GM19043 (cell line): ENCODE measurements around the gene CACNB1.

ENCODE experiments used
- ATAC-seq: cut with Tn5 transposase; IDR thresholded peaks from one replicate; pipeline ENCODE4 v1.9.1; 2021; ENCODE audit warnings: low read depth; ENCODE audit not compliant: unreplicated experiment

Gene CACNB1

DNA sequence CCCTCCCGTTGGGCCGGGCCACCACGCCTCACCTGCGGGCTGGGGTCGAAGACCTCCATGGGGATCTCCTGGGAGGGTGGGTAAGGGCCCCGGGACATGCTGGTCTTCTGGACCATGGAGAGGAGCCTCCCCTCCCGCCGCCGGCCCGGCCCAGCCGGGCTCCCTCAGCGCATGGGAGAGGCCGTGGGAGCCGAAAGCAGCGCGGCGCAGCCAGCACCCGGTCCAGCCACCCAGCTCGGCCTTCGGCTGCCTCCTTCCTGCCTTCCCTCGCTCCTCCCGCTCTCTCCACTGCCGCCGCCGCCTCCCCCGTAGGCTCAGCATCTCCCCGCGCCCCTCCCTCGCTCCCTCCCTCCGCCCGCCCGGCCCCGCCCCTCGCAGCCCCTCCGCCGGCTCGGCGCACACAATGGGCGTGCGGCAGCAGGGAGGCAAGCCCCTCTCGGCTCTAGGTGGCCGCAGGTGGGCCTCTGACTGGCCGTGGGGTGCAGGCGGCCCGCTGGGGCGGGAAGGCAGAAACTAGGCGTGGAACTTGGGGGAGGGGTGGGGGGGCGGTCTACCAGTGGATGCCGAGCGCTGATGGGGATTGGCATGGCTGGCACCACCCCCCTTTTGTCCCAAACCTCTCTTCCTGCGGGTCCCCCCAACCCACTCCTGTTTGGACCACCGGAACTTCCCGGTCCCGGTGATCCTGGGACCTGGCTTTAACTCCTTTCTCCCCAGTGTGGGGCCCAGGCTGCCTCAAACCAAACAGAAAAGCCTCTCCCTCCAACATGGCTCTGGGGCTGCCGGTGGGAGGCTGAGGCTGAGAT is at the start of gene CACNB1:
TSS of gene CACNB1 (minus strand) at position 290 of the 806 bp plus-strand sequence. CDS start at position 116, 174 bp downstream.
- no peak for ATAC-seq

- no peak for ATAC-seq
These were observed 48.8 kb upstream of the CACNB1 start for GRCh38 chr17:39246274-39246673.

DNA sequence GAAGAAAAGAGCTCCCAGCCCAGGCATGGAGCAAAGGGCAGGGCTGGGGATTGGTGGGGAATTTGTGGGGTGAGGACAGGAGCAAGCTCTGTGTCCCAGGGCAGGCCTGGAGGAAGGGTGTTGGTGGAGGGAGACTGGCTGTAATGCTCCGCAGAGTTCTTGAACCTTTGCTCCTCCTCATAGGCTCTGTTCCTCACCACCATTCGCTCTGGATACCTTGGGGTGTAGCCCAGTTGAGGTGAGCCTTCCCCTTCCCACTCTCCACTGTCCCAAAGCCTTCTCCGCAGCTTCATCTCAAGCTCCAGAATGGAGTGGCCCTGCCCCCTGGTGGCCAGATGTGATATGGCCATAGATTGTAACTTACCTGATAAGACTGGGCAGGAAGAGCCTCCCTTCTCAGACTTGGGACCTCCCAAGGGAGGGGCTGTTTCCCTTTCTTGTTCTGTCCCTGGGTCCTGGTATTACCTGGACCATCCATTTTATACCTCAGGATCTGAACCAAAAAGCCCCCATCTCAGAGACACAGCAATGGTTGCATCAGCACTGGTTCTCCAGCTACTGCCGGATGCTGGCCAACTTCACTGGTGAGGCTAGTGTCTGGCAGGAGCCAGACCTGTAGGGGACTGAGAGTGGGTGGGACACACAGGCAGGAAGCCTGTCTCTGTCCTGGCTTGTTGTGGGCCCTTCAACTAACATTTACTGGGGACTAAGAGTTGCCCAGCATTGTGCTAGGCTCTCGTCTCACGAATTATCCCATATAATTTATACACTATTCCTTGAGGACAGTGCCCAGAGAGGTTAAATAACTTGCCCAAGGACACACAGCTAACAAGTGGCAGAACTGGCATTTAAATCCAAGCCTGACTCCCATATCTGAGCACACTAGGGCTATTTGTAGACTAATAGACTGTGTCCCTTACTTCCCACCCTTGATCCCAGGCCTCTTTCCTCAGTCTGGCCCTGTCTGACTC is 47.4 kb upstream of the CACNB1 start:
- no peak for ATAC-seq

DNA sequence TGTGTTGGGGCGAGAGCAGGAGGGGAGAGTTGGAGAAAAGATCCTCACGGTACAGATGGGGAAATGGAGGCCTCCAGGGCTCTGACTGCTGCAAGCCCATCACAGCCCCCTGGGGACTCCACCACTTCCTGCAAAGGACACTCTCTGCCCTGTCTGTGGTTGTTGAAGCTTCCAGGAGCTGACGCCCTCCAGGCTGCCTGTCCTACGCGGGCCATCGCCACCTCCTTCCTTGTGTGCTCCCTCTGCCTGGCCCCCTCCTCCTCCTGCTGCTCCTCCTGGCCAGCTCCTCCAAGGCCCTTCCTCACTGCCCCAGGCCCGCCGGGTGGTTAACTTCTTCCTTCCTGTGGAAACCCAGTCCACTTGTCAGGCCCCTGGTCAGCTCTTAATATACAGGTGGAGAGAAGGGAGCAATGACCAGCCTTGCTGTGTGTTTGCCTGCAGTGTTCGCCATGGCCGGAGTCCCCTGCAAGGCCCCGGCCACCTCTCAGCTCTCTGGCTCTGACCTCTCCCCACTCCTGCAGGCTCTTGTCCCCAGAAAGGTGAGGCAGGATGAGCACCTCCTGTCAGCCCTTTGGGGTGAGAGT is 46.6 kb upstream of the CACNB1 start:
- no peak for ATAC-seq

DNA sequence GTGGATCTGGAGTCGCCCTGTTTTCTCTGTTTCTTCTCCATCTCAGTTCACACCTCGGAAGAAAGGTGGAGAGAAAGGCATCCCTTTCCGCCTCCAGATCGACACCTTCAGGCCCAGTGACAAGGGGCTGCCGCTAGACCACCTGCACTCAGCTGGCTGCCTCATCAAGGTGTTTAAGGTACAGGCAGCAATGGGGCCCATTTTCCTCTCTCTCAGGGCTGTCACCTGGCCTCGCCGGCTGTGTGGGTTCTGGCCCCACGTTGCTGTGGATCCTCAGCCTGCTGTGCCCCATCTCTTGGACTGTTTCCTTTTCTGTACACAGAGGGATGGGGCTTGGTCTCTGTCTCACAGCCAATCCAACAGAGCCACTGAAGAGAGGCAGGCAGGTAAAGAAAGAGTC is 45.7 kb upstream of the CACNB1 start:
- ATAC-seq, result no peak

DNA sequence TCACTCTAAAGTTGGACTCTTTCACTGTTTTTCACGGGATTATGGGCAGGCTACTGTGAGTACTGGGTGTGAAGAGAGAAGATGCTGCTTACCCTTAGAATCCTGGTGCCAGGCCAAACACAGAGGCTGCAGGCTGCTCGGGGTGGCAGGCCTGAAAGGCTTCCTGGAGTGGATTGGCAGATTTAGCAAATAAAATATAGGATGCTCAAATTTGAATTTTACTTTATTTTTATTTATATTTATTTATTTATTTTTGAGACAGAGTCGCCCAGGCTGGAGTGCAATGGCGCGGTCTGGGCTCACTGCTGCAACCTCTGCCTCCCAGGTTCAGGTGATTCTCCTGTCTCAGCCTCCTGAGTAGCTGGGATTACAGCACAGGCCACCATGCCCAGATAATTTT is 43.2 kb upstream of the CACNB1 start:
- ATAC-seq, result no peak

GRCh38 chr17:39239640-39240314 is 42.3 kb upstream of the CACNB1 start:
- ATAC-seq, result no peak

DNA sequence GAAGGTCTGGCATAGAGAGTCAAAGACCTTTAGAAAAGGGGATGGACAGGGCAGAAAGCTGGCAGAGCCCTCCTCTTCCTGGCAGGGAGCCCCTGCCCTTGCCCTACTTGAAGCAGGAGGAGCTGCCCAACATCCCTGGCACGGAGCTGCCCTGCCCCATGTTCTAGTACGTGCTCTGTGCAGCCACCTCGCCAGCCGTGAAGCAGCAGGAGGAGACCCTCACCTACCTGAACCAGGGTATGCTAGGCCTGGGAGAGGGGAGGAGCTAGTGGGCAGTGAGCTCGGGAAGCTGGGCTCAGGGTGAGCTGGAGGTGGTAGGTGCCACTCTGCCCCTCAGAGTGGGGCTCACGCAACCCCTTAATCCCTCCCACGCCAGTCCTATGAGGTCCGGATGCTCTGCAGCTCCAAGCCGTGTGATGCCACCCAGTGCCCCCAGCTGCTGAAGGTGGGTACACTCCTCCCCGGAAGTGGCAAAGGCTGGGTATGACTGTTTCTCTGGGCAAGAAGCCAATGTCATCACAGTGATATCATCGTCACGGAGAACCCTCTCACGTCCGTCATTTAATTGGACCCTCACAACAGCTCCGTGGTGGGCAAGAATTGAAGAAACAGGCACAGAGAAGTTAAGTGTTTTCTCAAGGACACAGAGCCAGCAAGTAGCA is 41.0 kb upstream of the CACNB1 start:
- ATAC-seq, result no peak

- no peak for ATAC-seq
These were observed 40.1 kb upstream of the CACNB1 start for GRCh38 chr17:39237586-39237985.

DNA sequence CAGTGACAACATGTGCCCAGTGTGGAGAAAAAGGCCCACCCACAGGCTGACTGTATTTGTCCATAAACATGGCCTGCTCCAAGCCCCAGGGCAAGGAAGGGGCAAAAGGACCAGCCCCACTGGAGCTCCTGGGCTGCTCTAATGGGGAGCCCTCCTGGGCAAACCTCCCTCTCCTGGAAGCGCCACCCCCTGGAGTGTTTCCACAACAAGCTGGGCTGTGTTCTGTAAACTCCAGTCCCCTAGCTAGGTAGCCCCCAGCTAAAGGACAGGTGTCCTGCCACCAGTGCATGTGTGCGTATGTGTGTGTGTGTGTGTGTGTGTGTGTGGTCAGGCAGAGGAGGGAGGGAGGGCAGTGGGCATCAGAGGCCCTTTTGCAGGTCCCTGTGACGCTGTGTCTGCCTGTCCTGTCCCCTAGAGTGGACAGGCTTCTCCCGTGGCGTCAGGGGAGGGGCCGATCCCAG is 39.5 kb upstream of the CACNB1 start:
- ATAC-seq, result no peak

DNA sequence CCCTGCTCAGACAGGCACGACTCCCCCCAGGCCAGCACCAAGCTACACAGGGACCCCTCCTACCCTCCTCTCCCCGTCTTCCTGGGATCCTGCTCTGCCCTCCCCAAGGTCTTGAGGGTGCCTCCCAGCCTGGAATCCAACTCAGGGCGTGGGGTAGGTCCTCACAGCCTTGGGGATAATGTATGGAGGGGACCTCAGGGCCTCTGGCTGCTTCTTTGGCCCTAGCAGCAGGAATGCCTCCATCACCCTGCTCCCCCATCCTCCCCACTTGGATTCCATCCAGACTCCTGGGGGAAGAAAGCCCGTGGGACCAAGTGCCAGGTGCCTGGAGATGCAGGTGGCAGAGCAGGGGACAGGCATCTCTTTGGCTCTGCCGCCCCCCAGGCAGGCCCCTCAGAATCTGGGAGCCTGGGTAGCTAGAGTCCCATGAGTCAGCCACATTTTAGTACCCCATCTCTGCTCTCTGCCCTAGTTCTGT is 39.0 kb upstream of the CACNB1 start:
- ATAC-seq, result no peak

DNA sequence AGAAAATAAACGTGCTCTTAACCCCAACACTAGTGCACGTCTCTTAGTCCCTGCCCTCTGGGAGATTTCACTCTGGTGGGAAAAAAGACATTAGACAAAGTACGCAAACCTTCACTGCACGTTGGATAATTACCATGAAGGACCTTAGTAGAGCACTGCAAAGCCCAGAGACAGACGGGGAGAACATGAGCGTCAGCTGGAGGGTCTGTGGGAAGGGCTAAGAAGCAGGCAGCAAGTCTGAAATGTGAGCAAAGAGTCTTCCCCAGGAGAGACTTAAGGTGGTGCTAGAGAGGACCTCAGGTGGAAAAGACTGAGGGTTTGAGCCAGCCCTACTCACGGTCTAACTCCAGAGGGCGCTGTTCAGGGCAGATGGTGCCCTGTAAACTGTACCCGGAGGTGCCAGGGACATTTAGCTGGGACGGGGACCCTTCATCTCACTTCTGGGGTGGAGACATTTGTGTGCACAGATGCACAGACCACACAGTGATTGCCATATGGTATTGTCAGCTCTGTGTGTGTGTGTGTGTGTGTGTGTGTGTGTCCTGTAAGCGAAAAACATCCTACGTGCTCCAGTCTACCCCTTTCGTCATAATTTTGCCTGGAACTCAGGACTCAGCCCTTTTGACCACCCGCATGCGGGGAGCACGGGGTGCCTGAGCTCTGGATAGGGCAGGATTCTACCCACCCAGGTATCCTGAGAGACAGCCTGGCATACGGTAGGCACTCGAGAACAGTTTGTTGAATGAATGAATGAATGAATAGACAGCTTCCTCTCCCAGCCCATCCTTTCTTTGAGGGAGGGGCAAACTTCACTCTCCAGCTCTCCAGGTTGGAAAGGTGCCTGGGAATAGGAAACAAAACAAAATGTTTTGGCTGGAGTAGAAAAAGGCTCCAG is 38.3 kb upstream of the CACNB1 start:
- ATAC-seq, result no peak

DNA sequence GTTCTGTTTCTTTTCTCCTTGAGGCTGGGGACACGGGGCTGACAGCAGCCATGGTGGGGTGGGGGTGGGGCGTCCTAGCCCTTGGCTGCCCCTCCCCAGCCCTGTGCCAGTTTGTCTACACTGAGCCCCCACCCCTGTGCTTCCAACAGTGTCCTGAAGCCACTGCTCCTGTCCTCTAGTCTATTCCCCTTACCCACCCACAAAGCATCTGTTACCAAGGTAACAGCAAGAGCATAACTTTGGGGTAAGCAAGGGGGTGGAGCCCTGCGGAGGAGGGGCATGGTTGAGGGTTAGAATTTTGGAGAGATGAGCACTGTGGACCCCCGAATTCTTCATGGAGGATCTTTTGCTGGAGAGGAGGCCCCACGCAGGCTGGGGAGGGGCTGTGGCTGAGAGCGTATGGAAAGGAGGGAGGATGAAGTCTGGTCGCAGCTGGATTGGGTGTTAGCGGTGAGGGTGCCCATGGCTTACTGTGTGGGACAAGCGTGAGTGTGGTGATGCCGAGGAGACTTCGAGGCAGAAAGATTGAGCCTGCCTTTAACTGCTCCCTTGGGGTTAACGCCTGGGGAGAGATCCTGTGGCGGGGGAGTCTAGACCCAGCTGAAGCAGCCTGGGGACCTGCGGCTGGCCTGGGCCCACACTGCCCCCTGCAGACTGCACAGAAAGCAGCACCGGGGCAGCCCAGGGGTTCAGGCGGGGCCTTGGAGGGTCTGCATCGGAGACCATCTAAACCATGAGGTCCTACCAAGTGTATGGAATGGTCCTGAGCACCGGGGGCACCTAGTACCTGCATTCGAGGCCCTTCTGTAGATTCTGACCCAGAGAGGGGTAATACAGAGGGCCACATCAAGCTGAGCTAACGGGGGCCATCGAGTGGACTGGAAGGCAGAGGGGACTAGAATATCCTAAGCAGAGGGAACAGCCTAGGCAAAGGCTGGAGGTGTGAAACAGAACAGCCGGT is 34.4 kb upstream of the CACNB1 start:
- no peak for ATAC-seq

DNA sequence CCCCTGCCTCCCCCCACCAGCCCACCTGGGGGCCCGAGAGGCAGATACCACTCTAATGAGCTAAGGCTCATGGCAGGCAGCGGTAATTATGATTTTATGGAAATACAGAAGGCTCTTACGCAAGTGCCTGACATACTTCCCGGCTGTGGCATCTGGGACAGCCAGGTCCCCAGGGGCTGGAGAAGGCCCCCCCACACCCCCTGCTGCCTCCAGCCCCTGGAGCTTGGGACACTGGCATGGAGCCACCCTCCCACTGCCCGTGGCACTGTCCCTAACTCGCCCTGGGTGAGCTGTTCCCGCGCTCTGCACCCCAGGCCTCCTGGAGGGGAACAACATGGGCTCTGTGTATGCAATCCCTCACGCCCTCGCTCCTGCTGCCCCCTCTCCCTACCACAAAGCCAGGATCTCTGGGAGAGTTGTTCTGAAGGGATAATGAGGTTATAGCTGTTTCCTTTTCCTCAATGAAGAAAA is 33.7 kb upstream of the CACNB1 start:
- no peak for ATAC-seq

GRCh38 chr17:39230361-39230760 is 32.9 kb upstream of the CACNB1 start:
- ATAC-seq, result no peak

DNA sequence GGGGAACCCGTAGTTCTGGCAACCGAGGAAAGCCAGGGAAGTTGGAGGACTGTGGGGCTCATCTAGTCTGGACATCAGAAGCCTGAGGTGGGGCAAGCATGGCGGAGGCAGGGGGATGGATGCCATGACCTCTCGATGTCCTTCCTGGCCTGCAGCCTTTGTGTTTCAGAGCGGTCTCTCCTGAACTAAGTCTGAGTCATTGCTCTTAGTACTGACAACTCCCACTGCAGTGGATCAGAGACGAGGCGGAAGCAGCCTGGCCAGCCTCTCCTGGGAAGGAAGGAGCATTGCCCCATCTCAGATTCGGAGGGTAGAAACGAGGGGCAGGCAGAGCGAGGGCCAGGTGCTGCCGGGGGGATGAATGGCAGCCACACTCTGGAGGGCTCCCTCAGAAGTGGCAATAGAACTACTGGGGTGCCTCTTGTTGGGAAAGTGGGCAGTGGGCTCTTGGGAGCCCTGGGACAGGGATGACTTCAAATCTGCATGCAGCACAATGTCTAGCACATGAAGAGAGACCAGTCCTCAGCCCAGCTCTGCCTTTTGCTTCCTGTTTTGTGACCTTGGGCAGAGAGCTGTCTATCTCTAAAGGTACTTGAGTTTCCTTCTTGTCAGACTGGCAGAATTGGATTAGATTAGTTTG is 31.9 kb upstream of the CACNB1 start:
- no peak for ATAC-seq

DNA sequence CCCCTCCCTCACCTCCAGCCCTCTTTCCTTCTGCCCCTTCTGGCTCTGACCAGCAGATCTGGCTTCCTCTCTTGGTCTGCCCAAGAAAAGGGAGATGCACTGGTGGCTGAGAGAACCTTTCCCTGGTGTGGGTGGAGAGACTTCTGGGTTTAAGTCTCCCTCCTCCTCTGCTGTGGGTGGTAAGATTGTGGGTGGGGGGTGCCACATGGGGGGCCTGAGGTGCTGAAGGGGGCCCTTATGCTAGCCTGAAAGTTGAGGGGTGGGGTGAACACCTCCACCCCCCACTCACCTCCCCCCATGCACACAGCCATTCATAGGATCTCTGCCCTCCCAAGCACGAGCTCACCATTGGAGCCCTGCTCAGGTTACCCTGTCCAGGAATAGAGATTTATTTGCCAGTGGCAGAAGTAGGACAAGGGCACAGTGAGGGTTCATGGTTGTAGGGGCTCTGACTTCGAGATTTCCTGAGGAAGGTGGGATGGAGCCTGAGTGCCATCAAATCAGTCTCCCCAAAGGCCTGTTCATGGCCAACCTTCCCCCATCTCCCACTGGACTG is 30.0 kb upstream of the CACNB1 start:
- no peak for ATAC-seq
